GM18951 (cell line): ENCODE data around the gene GNA12.

Experiments
- POLR2A ChIP-seq: IDR thresholded peaks from 4 replicates; pipeline ENCODE4 v1.6.1; 2011; ENCODE audit warnings: mild to moderate bottlenecking; ENCODE audit not compliant: insufficient read length, insufficient read depth; ENCODE audit errors: extremely low read depth
- in situ Hi-C: fragments of 300-500 bp; cut with MboI; formaldehyde crosslinking; loops from one replicate; pipeline ENCODE4 v1.12.0; 2022; ENCODE audit warnings: low sequenced_read_pairs, mixed read lengths, inconsistent platforms; ENCODE audit not compliant: unreplicated experiment

Gene GNA12

GRCh38 chr7:2824026-2824677, 20.0 kb downstream of the GNA12 start:
- TF ChIP-seq POLR2A: no peak
- in situ Hi-C loops: no loop called here

- in situ Hi-C loops: no loop called here
- TF ChIP-seq POLR2A: no peak
These were observed 21.0 kb downstream of the GNA12 start for GRCh38 chr7:2823130-2823529.

- no peak for TF ChIP-seq POLR2A
- in situ Hi-C loops: no loop called here
These were observed 22.1 kb downstream of the GNA12 start for GRCh38 chr7:2821842-2822507.

- no peak for TF ChIP-seq POLR2A
- in situ Hi-C loops: no loop called here
These were observed 22.8 kb downstream of the GNA12 start for GRCh38 chr7:2821161-2821841.

- in situ Hi-C loops: no loop called here
These were observed 23.6 kb downstream of the GNA12 start for GRCh38 chr7:2820508-2820934.

GRCh38 chr7:2819954-2820397, 24.1 kb downstream of the GNA12 start:
- in situ Hi-C loops: no loop called here
- TF ChIP-seq POLR2A: no peak

More at GRCh38 chr7:2820508-2820934, 23.6 kb downstream of the GNA12 start:
- no peak for TF ChIP-seq POLR2A

- in situ Hi-C loops: no loop called here
- no peak for TF ChIP-seq POLR2A
These were observed 24.8 kb downstream of the GNA12 start for GRCh38 chr7:2819161-2819953.

- TF ChIP-seq POLR2A: no peak
These were observed 25.5 kb downstream of the GNA12 start for GRCh38 chr7:2818653-2819052.

GRCh38 chr7:2818121-2818520, 26.0 kb downstream of the GNA12 start:
- no peak for TF ChIP-seq POLR2A

More at GRCh38 chr7:2818653-2819052, 25.5 kb downstream of the GNA12 start:
- in situ Hi-C loops: no loop called here

GRCh38 chr7:2817456-2817855, 26.7 kb downstream of the GNA12 start:
- in situ Hi-C loops: no loop called here
- TF ChIP-seq POLR2A: no peak

More at GRCh38 chr7:2818121-2818520, 26.0 kb downstream of the GNA12 start:
- in situ Hi-C loops: no loop called here

GRCh38 chr7:2815875-2816245, 28.2 kb downstream of the GNA12 start:
- TF ChIP-seq POLR2A: no peak
- in situ Hi-C loops: no loop called here

- in situ Hi-C loops: no loop called here
- TF ChIP-seq POLR2A: no peak
These were observed 28.9 kb downstream of the GNA12 start for GRCh38 chr7:2814946-2815874.

- TF ChIP-seq POLR2A: no peak
- in situ Hi-C loops: no loop called here
These were observed 29.7 kb downstream of the GNA12 start for GRCh38 chr7:2814186-2814945.
